A673 (cell line): ENCODE results near the gene RANBP3L.

Experiments used
- CTCF ChIP-seq: fragments of 300-800, 200-600 bp; sonication (generic); conservative IDR thresholded peaks from 2 replicates; pipeline ENCODE4 v1.5.1; 2017; ENCODE audit warnings: low read depth, mild to moderate bottlenecking, antibody characterized with exemption, low read length, moderate library complexity, mixed read lengths
- EZH2 ChIP-seq: fragments of 200-600 bp; sonication (generic); IDR thresholded peaks from 2 replicates; pipeline ENCODE4 v1.6.1; 2017; ENCODE audit warnings: borderline replicate concordance, low read depth, mild to moderate bottlenecking, mixed read lengths, antibody characterized with exemption, low read length; ENCODE audit not compliant: poor library complexity, severe bottlenecking

- TF ChIP-seq CTCF (no peak), EZH2 (no peak)
Observed at GRCh38 chr5:36300191-36300926, 1.3 kb downstream of the RANBP3L start.
